OCI-LY1 (cell line): ENCODE measurements around the gene SCN8A.

Experiments
- EZH2 ChIP-seq: fragments of 200-600 bp; sonication (generic), shearing (Covaris generic); IDR thresholded peaks from 2 replicates; pipeline ENCODE4 v1.8.0; 2017; ENCODE audit warnings: borderline replicate concordance, mixed run types, mild to moderate bottlenecking, antibody characterized with exemption, low read length, moderate library complexity, mixed read lengths
- TF ChIP-seq, protein P1 (sequence below): fragments of 200-600 bp; sonication (generic), shearing (Covaris generic); IDR thresholded peaks from 2 replicates; pipeline ENCODE4 v1.5.1; 2017; ENCODE audit warnings: mild to moderate bottlenecking, antibody characterized with exemption, low read length, moderate library complexity, mixed read lengths

DNA sequence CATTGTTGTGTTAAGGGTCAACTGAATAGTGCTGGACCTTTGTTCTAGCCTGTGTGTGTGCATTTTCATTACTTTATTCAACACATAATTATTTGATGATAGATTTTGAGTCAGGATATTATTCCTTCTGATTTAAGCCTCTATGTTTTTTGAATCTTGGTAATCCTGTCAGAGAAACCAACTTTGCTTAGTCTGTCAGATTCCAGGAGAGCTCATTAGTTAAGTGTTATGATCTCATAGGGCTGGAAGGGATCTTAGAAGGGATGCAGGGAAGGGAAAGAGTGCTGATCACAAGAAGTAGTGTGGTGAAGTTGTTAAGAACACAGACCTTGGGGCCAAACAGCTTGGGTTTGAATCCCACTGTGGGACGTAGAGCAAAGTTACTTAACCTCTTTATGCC lies 52.9 kb downstream of the SCN8A start:
- TF ChIP-seq, protein P1, sequence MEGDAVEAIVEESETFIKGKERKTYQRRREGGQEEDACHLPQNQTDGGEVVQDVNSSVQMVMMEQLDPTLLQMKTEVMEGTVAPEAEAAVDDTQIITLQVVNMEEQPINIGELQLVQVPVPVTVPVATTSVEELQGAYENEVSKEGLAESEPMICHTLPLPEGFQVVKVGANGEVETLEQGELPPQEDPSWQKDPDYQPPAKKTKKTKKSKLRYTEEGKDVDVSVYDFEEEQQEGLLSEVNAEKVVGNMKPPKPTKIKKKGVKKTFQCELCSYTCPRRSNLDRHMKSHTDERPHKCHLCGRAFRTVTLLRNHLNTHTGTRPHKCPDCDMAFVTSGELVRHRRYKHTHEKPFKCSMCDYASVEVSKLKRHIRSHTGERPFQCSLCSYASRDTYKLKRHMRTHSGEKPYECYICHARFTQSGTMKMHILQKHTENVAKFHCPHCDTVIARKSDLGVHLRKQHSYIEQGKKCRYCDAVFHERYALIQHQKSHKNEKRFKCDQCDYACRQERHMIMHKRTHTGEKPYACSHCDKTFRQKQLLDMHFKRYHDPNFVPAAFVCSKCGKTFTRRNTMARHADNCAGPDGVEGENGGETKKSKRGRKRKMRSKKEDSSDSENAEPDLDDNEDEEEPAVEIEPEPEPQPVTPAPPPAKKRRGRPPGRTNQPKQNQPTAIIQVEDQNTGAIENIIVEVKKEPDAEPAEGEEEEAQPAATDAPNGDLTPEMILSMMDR = no peak
- no peak for TF ChIP-seq EZH2
